Measurements from ENCODE around the gene RPS6KL1. TPM values are rescaled to one million over a fixed set of nuclear protein-coding genes. Genes with fewer than 3 reads are reported as not detected.

RPS6KL1 gene
- total and polyA plus RNA-seq, 2 experiments from 2014 or later = 5.6 to 6.5 TPM

DNA sequence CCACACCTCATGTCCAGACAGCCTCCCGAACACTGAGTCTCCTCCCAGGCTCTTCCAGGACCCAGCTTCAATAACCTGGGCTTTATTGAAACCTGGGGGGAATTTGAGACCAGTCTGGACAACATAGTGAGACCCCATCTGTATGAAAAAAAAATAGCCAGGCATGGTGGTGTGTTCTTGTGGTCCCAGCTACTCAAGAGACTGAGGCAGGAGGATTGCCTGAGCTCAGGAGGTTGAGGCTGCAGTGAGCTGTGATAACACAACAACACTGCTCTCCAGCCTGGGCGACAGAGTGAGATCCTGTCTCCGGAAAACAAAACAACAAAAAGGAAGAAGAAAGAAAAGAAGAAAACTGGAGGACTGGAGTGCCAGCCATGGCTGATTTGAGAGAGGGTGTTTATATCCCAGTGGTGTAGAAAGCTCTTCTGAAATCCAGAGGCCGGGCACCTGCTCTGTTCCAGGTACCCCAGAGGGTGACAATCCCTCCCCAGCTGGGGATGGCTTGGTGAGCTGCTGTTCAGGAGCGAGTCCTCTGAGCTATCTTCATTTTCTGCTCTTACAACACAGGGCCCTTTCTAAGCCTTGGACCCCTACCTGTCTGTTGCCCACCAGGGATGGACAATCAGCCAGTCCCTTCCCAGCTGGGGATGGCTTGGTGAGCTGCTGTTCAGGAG lies 38.3 kb upstream of the RPS6KL1 start (continued):
- TF ChIP-seq, protein P1, sequence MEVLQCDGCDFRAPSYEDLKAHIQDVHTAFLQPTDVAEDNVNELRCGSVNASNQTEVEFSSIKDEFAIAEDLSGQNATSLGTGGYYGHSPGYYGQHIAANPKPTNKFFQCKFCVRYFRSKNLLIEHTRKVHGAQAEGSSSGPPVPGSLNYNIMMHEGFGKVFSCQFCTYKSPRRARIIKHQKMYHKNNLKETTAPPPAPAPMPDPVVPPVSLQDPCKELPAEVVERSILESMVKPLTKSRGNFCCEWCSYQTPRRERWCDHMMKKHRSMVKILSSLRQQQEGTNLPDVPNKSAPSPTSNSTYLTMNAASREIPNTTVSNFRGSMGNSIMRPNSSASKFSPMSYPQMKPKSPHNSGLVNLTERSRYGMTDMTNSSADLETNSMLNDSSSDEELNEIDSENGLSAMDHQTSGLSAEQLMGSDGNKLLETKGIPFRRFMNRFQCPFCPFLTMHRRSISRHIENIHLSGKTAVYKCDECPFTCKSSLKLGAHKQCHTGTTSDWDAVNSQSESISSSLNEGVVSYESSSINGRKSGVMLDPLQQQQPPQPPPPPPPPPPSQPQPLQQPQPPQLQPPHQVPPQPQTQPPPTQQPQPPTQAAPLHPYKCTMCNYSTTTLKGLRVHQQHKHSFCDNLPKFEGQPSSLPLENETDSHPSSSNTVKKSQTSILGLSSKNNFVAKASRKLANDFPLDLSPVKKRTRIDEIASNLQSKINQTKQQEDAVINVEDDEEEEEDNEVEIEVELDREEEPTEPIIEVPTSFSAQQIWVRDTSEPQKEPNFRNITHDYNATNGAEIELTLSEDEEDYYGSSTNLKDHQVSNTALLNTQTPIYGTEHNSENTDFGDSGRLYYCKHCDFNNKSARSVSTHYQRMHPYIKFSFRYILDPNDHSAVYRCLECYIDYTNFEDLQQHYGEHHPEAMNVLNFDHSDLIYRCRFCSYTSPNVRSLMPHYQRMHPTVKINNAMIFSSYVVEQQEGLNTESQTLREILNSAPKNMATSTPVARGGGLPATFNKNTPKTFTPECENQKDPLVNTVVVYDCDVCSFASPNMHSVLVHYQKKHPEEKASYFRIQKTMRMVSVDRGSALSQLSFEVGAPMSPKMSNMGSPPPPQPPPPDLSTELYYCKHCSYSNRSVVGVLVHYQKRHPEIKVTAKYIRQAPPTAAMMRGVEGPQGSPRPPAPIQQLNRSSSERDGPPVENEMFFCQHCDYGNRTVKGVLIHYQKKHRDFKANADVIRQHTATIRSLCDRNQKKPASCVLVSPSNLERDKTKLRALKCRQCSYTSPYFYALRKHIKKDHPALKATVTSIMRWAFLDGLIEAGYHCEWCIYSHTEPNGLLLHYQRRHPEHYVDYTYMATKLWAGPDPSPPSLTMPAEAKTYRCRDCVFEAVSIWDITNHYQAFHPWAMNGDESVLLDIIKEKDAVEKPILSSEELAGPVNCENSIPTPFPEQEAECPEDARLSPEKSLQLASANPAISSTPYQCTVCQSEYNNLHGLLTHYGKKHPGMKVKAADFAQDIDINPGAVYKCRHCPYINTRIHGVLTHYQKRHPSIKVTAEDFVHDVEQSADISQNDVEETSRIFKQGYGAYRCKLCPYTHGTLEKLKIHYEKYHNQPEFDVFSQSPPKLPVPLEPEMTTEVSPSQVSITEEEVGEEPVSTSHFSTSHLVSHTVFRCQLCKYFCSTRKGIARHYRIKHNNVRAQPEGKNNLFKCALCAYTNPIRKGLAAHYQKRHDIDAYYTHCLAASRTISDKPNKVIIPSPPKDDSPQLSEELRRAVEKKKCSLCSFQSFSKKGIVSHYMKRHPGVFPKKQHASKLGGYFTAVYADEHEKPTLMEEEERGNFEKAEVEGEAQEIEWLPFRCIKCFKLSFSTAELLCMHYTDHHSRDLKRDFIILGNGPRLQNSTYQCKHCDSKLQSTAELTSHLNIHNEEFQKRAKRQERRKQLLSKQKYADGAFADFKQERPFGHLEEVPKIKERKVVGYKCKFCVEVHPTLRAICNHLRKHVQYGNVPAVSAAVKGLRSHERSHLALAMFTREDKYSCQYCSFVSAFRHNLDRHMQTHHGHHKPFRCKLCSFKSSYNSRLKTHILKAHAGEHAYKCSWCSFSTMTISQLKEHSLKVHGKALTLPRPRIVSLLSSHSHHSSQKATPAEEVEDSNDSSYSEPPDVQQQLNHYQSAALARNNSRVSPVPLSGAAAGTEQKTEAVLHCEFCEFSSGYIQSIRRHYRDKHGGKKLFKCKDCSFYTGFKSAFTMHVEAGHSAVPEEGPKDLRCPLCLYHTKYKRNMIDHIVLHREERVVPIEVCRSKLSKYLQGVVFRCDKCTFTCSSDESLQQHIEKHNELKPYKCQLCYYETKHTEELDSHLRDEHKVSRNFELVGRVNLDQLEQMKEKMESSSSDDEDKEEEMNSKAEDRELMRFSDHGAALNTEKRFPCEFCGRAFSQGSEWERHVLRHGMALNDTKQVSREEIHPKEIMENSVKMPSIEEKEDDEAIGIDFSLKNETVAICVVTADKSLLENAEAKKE (CRISPR knock-in tag; IDR thresholded peaks at IDR 0.05) = no peak
- TF ChIP-seq EZH2 (IDR thresholded peaks at IDR 0.05; ENCODE audit: low read depth, unreplicated experiment) = no peak

DNA sequence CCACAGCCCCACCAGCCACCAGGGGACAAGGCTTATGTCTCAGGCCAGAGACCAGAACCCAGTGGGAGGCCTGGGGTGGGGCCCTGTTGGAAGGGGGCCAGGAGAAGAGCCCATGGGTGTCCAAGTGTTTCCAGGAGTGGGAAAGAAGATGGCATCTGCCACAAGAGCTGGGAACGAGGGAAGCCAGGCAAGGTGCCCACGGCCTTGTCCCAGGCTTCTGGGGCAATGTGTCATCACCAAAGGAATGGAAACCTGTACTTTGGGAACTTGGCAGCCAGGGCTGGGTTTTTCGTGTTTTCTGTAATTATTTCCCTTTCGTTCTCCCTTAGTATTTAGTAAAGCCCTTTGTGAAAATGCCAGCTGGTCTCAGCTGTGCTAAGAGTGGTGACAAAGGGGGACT lies 37.7 kb upstream of the RPS6KL1 start:
- no peak overlapping the region for H3K4me2 ChIP-seq
- H3K27ac Mint-ChIP-seq = no peak overlapping the region
- no peak overlapping the region for H2AFZ ChIP-seq
- H3K9me3 Mint-ChIP-seq = no peaks in the 10 kb centered on the region
- peaks cover 5% of the 10 kb centered on the region; the same call in 1 of the 2 replicates for H3K4me1 ChIP-seq (ENCODE audit: insufficient read depth)
- no peaks in the 10 kb centered on the region for H4K20me1 ChIP-seq (replicated peaks; ENCODE audit: insufficient read depth)
- H3K4me3 ChIP-seq = no peak overlapping the region
- no peaks in the 10 kb centered on the region for H3K9me2 ChIP-seq (ENCODE audit: insufficient read depth)
- ATAC-seq (no peak), DNase-seq (ENCODE audit: low spot score) (no peak)
- H3K27me3 ChIP-seq (ENCODE audit: insufficient read depth) = peaks cover 8% of the 10 kb centered on the region; the same call in 1 of the 2 replicates
- no peak overlapping the region for H3K27ac ChIP-seq (ENCODE audit: low read depth)
- H3K4me3 Mint-ChIP-seq = no peak overlapping the region
- peaks cover 16% of the 10 kb centered on the region for H3K4me1 Mint-ChIP-seq
- H3K27me3 Mint-ChIP-seq (ENCODE audit: insufficient read depth, low read depth, poor library complexity) = peaks cover 17% of the 10 kb centered on the region
- H3K36me3 Mint-ChIP-seq (ENCODE audit: low read depth) = no peaks in the 10 kb centered on the region
- no peaks in the 10 kb centered on the region for H3K36me3 ChIP-seq (ENCODE audit: insufficient read depth)
- H3F3A ChIP-seq (replicated peaks; ENCODE audit: low read depth) = no peaks in the 10 kb centered on the region; the same call in 1 of the 2 replicates
- H3K79me2 ChIP-seq (replicated peaks; ENCODE audit: insufficient read depth) = no peaks in the 10 kb centered on the region
- no peak for TF ChIP-seq CREB1 (CRISPR knock-in tag; IDR thresholded peaks at IDR 0.05; ENCODE audit: low read depth)
- TF ChIP-seq CTCF (conservative IDR thresholded peaks at IDR 0.05; ENCODE audit: low read depth in 2 of 2) = no peak
- no peak for TF ChIP-seq REST (IDR thresholded peaks at IDR 0.05; ENCODE audit: unreplicated experiment)
- no peak for TF ChIP-seq ZNF114 (CRISPR knock-in tag; IDR thresholded peaks at IDR 0.05)
